ENCODE results near the gene ACSM3. TPM values are rescaled to one million over a fixed set of nuclear protein-coding genes. Genes with fewer than 3 reads are reported as not detected.
A peak's percentile ranks its signal among the peaks of the same experiment; 100 is the strongest.
"Not testable (repeated sequence)": the region's sequence is repeated elsewhere in the genome, so short reads cannot be mapped to it uniquely, and the experiment has no call there.

The ACSM3 gene
- total and polyA plus RNA-seq, 11 donors, result 2.0 to 22.5 (median 5.0) TPM

- WGBS, 4 donors, result 92 to 94% (median 93%) methylated on average over 3 of the region's 3 CpGs
- no peak overlapping the region for H3K27ac ChIP-seq
Observed at GRCh38 chr16:20762404-20763123, 1.2 kb upstream of the ACSM3 start.

GRCh38 chr16:20764448-20764847, 634 bp downstream of the ACSM3 start:
- peaks cover 0 to 13% (median 0%) of the 10 kb centered on the region in 12 donors for H3K4me1 ChIP-seq
- H3K36me3 ChIP-seq, DNase-seq, H3K4me3 ChIP-seq, ATAC-seq, H3K27me3 ChIP-seq: not testable (repeated sequence)
- 69 to 84% (median 73%) methylated on average over 1 of the region's 1 CpG for WGBS, 4 donors
- peaks cover 0 to 14% (median 0%) of the 10 kb centered on the region in 12 donors for H3K9me3 ChIP-seq
- H3K27ac ChIP-seq, result peak overlapping the region in 1 of 12 donors; percentile 85
- intact Hi-C loops (cut with DNase I), result loop anchor here in 1 of 10 donors (10.0 kb wide), 1 partner anchor 60 kb away; no protein-coding TSS in a partner anchor

More at GRCh38 chr16:20762404-20763123, 1.2 kb upstream of the ACSM3 start:
- Histone ChIP-seq H3K4me1 (peaks cover 0 to 13% (median 0%) of the 10 kb centered on the region in 12 donors), H3K9me3 (peaks cover 0 to 14% (median 0%) of the 10 kb centered on the region in 12 donors), H3K27me3 (no peaks in the 10 kb centered on the region), H3K36me3 (no peaks in the 10 kb centered on the region), H3K4me3 (peak overlapping the region in 1 of 12 donors; percentile 62)
- TF ChIP-seq POLR2A (IDR thresholded peaks at IDR 0.05), result no peak
- no peak for TF ChIP-seq CTCF (IDR thresholded peaks at IDR 0.05)
- ATAC-seq (no peak), DNase-seq (no peak)
- intact Hi-C loops (cut with DNase I), result loop anchor here in 1 of 10 donors (10.0 kb wide), 1 partner anchor 62 kb away; no protein-coding TSS in a partner anchor

GRCh38 chr16:20765732-20766131, 1.9 kb downstream of the ACSM3 start:
- peaks cover 0 to 13% (median 0%) of the 10 kb centered on the region in 12 donors for H3K4me1 ChIP-seq
- peaks cover 0 to 14% (median 0%) of the 10 kb centered on the region in 12 donors for H3K9me3 ChIP-seq
- no peak for TF ChIP-seq POLR2A (IDR thresholded peaks at IDR 0.05)
- no peak for TF ChIP-seq CTCF (IDR thresholded peaks at IDR 0.05)
- no peaks in the 10 kb centered on the region for H3K27me3 ChIP-seq
- no peaks in the 10 kb centered on the region for H3K36me3 ChIP-seq
- ATAC-seq (no peak), DNase-seq (no peak)
- intact Hi-C loops (cut with DNase I), result loop anchor here in 1 of 10 donors (10.0 kb wide), 1 partner anchor 59 kb away; no protein-coding TSS in a partner anchor
- no peak overlapping the region for H3K27ac ChIP-seq
- WGBS, 4 donors, result 91 to 96% (median 94%) methylated on average over 2 of the region's 2 CpGs
- no peak overlapping the region for H3K4me3 ChIP-seq

GRCh38 chr16:20766294-20766693, 2.5 kb downstream of the ACSM3 start:
- intact Hi-C loops (cut with DNase I), result loop anchor here in 1 of 10 donors (10.0 kb wide), 1 partner anchor 59 kb away; no protein-coding TSS in a partner anchor
- H3K4me1 ChIP-seq, result peaks cover 0 to 13% (median 0%) of the 10 kb centered on the region in 12 donors
- H3K27ac ChIP-seq, result no peak overlapping the region
- no peak for TF ChIP-seq CTCF (IDR thresholded peaks at IDR 0.05)
- DNase-seq (no peak), ATAC-seq (no peak)
- no peaks in the 10 kb centered on the region for H3K27me3 ChIP-seq
- no peak overlapping the region for H3K4me3 ChIP-seq
- H3K36me3 ChIP-seq, result no peaks in the 10 kb centered on the region
- H3K9me3 ChIP-seq, result peaks cover 0 to 14% (median 0%) of the 10 kb centered on the region in 12 donors
- 89 to 95% (median 93%) methylated on average over 5 of the region's 5 CpGs for WGBS, 4 donors
